Mesendoderm (in vitro differentiated cells): Measurements from ENCODE around the gene RBMXL3.
"Not testable (repeated sequence)": the region's sequence is repeated elsewhere in the genome, so short reads cannot be mapped to it uniquely, and the experiment has no call there.

Experiments used
- DNase-seq: peaks from one replicate; pipeline ENCODE4 v3.0.0; 2013
- H2AK5ac ChIP-seq: 2 replicates; pipeline ENCODE4 v1.6.1; 2013; ENCODE audit warnings: low read length, inconsistent platforms
- H2BK120ac ChIP-seq: 2 replicates; pipeline ENCODE4 v1.6.1; 2013; ENCODE audit warnings: low read depth, mild to moderate bottlenecking, low read length, moderate library complexity, mixed read lengths
- H2BK15ac ChIP-seq: replicated peaks from 2 replicates; pipeline ENCODE4 v1.6.1; 2013; ENCODE audit warnings: low read depth, mild to moderate bottlenecking, moderate library complexity
- H2BK5ac ChIP-seq: 2 replicates; pipeline ENCODE4 v1.6.1; 2013; ENCODE audit warnings: low read length, inconsistent platforms
- H3K18ac ChIP-seq: 2 replicates; pipeline ENCODE4 v1.6.1; 2013; ENCODE audit warnings: mild to moderate bottlenecking, low read length, mixed read lengths
- H3K23ac ChIP-seq: one replicate; pipeline ENCODE4 v1.6.1; 2013; ENCODE audit warnings: low read length
- H3K27ac ChIP-seq: 2 replicates; pipeline ENCODE4 v1.5.1; 2013; ENCODE audit warnings: low read depth, mild to moderate bottlenecking, inconsistent platforms, low read length, moderate library complexity
- H3K27me3 ChIP-seq: 2 replicates; pipeline ENCODE4 v1.6.1; 2013; ENCODE audit warnings: low read length, control low read depth, mild to moderate bottlenecking, inconsistent platforms; ENCODE audit not compliant: insufficient read depth, poor library complexity
- H3K36me3 ChIP-seq: 2 replicates; pipeline ENCODE4 v1.6.1; 2013; ENCODE audit warnings: low read length, inconsistent platforms; ENCODE audit not compliant: control insufficient read depth, insufficient read depth
- H3K4ac ChIP-seq: one replicate; pipeline ENCODE4 v1.6.1; 2013; ENCODE audit warnings: low read depth, mild to moderate bottlenecking, low read length, moderate library complexity
- H3K4me1 ChIP-seq: 2 replicates; pipeline ENCODE4 v1.6.1; 2013; ENCODE audit warnings: low read depth, low read length, inconsistent platforms; ENCODE audit not compliant: control insufficient read depth
- H3K4me2 ChIP-seq: 2 replicates; pipeline ENCODE4 v1.6.1; 2013; ENCODE audit warnings: low read length
- H3K4me3 ChIP-seq: 2 replicates; pipeline ENCODE4 v1.5.1; 2013; ENCODE audit warnings: mild to moderate bottlenecking, low read length
- H3K56ac ChIP-seq: one replicate; pipeline ENCODE4 v1.6.1; 2013; ENCODE audit warnings: low read length
- H3K79me1 ChIP-seq: 2 replicates; pipeline ENCODE4 v1.6.1; 2013; ENCODE audit warnings: low read length, inconsistent platforms
- H3K79me2 ChIP-seq: 2 replicates; pipeline ENCODE4 v1.6.1; 2013; ENCODE audit warnings: mild to moderate bottlenecking, low read length; ENCODE audit not compliant: control insufficient read depth, insufficient read depth
- H3K9ac ChIP-seq: 2 replicates; pipeline ENCODE4 v1.6.1; 2013; ENCODE audit warnings: low read length, inconsistent platforms
- H4K5ac ChIP-seq: one replicate; pipeline ENCODE4 v1.6.1; 2013; ENCODE audit warnings: low read length
- H4K8ac ChIP-seq: one replicate; pipeline ENCODE4 v1.6.1; 2013; ENCODE audit warnings: low read depth, mild to moderate bottlenecking, control low read depth, low read length, moderate library complexity
- WGBS: extraction: QIAGEN DNeasy Blood & Tissue Kit; methylation state at CpG from one replicate; pipeline ENCODE4 v1.1.7; 2013; ENCODE audit warnings: low lambda C conversion rate, missing lambda C conversion rate; ENCODE audit not compliant: insufficient coverage; ENCODE audit errors: extremely low coverage; 5-methylcytosine and 5-hydroxymethylcytosine counted together

The RBMXL3 gene

GRCh38 chrX:115192244-115192700 is 3.1 kb downstream of the RBMXL3 start:
- no peak overlapping the region for H3K27ac ChIP-seq
- WGBS: no CpG with 5 or more reads among the region's 35 CpGs
- H2BK120ac ChIP-seq: no peak overlapping the region

GRCh38 chrX:115204040-115204439 is 14.8 kb downstream of the RBMXL3 start:
- no peak overlapping the region for H3K9ac ChIP-seq
- no peak overlapping the region for H3K18ac ChIP-seq
- H2AK5ac ChIP-seq: no peak overlapping the region
- no peak overlapping the region for H3K4me3 ChIP-seq
- H3K27me3 ChIP-seq: no peaks in the 10 kb centered on the region
- no peak overlapping the region for H2BK5ac ChIP-seq
- H3K79me2 ChIP-seq: no peaks in the 10 kb centered on the region
- H3K79me1 ChIP-seq: no peaks in the 10 kb centered on the region
- no peak overlapping the region for H3K56ac ChIP-seq
- no peak overlapping the region for H2BK15ac ChIP-seq
- no CpG with 5 or more reads among the region's 1 CpG for whole genome bisulfite sequencing
- no peak for DNase-seq
- H2BK120ac ChIP-seq: no peak overlapping the region
- no peaks in the 10 kb centered on the region for H3K4me1 ChIP-seq
- H4K8ac ChIP-seq: no peak overlapping the region
- no peak overlapping the region for H3K23ac ChIP-seq
- H3K4me2 ChIP-seq: no peak overlapping the region
- no peak overlapping the region for H3K4ac ChIP-seq
- no peaks in the 10 kb centered on the region for H3K36me3 ChIP-seq
- no peak overlapping the region for H4K5ac ChIP-seq
- H3K27ac ChIP-seq: no peak overlapping the region

More at GRCh38 chrX:115192244-115192700, 3.1 kb downstream of the RBMXL3 start:
- Histone ChIP-seq H2BK15ac (no peak overlapping the region), H4K8ac (no peak overlapping the region), H3K23ac (no peak overlapping the region), H3K4me3 (no peak overlapping the region), H3K79me2 (no peaks in the 10 kb centered on the region), H3K79me1 (no peaks in the 10 kb centered on the region), H3K4me2 (no peak overlapping the region), H3K56ac (no peak overlapping the region), H2AK5ac (no peak overlapping the region), H3K18ac (no peak overlapping the region), H3K27me3 (no peaks in the 10 kb centered on the region), H3K4ac (no peak overlapping the region), H3K4me1 (no peaks in the 10 kb centered on the region), H2BK5ac (no peak overlapping the region), H3K9ac (no peak overlapping the region), H4K5ac (no peak overlapping the region), H3K36me3 (no peaks in the 10 kb centered on the region)
- no peak for DNase-seq

- H3K56ac ChIP-seq, H3K4me2 ChIP-seq, H4K8ac ChIP-seq, H3K4me3 ChIP-seq, H2BK15ac ChIP-seq, H3K27me3 ChIP-seq, H3K4ac ChIP-seq, H3K4me1 ChIP-seq, H3K27ac ChIP-seq, H3K18ac ChIP-seq, H2BK120ac ChIP-seq, H3K36me3 ChIP-seq, DNase-seq, H2AK5ac ChIP-seq, H3K9ac ChIP-seq, H4K5ac ChIP-seq, H3K79me2 ChIP-seq, H3K23ac ChIP-seq, H3K79me1 ChIP-seq, H2BK5ac ChIP-seq: not testable (repeated sequence)
These were observed 20.3 kb downstream of the RBMXL3 start for GRCh38 chrX:115209547-115209946.

- no peak overlapping the region for H4K5ac ChIP-seq
- H3K4ac ChIP-seq: no peak overlapping the region
- H3K27me3 ChIP-seq: no peaks in the 10 kb centered on the region
- no peaks in the 10 kb centered on the region for H3K79me2 ChIP-seq
- no peak overlapping the region for H3K56ac ChIP-seq
- no peak overlapping the region for H3K4me2 ChIP-seq
- no peak overlapping the region for H2BK120ac ChIP-seq
- H3K18ac ChIP-seq: no peak overlapping the region
- WGBS: no CpG with 5 or more reads among the region's 1 CpG
- no peak overlapping the region for H3K23ac ChIP-seq
- no peak overlapping the region for H4K8ac ChIP-seq
- no peak overlapping the region for H3K9ac ChIP-seq
- H3K79me1 ChIP-seq: no peaks in the 10 kb centered on the region
- no peak overlapping the region for H2BK15ac ChIP-seq
- H3K4me3 ChIP-seq: no peak overlapping the region
- no peaks in the 10 kb centered on the region for H3K4me1 ChIP-seq
- no peaks in the 10 kb centered on the region for H3K36me3 ChIP-seq
- H2AK5ac ChIP-seq: no peak overlapping the region
- H2BK5ac ChIP-seq: no peak overlapping the region
- H3K27ac ChIP-seq: no peak overlapping the region
- DNase-seq: no peak
These were observed 24.9 kb downstream of the RBMXL3 start for GRCh38 chrX:115214151-115214550.

GRCh38 chrX:115214605-115215004 is 25.4 kb downstream of the RBMXL3 start:
- H3K79me1 ChIP-seq: no peaks in the 10 kb centered on the region
- no peak for DNase-seq
- no peak overlapping the region for H2BK120ac ChIP-seq
- no peak overlapping the region for H2BK5ac ChIP-seq
- no peaks in the 10 kb centered on the region for H3K79me2 ChIP-seq
- no peak overlapping the region for H3K18ac ChIP-seq
- no peak overlapping the region for H3K56ac ChIP-seq
- no peak overlapping the region for H2AK5ac ChIP-seq
- H3K27me3 ChIP-seq: no peaks in the 10 kb centered on the region
- no peak overlapping the region for H3K4ac ChIP-seq
- no peak overlapping the region for H3K4me2 ChIP-seq
- no peak overlapping the region for H4K5ac ChIP-seq
- no peak overlapping the region for H3K4me3 ChIP-seq
- no peak overlapping the region for H2BK15ac ChIP-seq
- no peaks in the 10 kb centered on the region for H3K36me3 ChIP-seq
- no peak overlapping the region for H3K27ac ChIP-seq
- WGBS: no CpG with 5 or more reads among the region's 3 CpGs
- no peak overlapping the region for H3K9ac ChIP-seq
- no peak overlapping the region for H4K8ac ChIP-seq
- no peaks in the 10 kb centered on the region for H3K4me1 ChIP-seq
- no peak overlapping the region for H3K23ac ChIP-seq

GRCh38 chrX:115217346-115217745 is 28.1 kb downstream of the RBMXL3 start:
- H3K27me3 ChIP-seq, H3K23ac ChIP-seq, H3K18ac ChIP-seq, H3K4me2 ChIP-seq, H3K56ac ChIP-seq, H2AK5ac ChIP-seq, H3K4me1 ChIP-seq, H3K36me3 ChIP-seq, H3K27ac ChIP-seq, H3K4ac ChIP-seq, H3K79me1 ChIP-seq, H4K5ac ChIP-seq, H2BK15ac ChIP-seq, H3K9ac ChIP-seq, H2BK120ac ChIP-seq, H3K79me2 ChIP-seq, DNase-seq, H4K8ac ChIP-seq, H2BK5ac ChIP-seq, H3K4me3 ChIP-seq: not testable (repeated sequence)
- WGBS: no CpG with 5 or more reads among the region's 4 CpGs
